ENCODE data around the gene DGKG.

Gene DGKG

DNA sequence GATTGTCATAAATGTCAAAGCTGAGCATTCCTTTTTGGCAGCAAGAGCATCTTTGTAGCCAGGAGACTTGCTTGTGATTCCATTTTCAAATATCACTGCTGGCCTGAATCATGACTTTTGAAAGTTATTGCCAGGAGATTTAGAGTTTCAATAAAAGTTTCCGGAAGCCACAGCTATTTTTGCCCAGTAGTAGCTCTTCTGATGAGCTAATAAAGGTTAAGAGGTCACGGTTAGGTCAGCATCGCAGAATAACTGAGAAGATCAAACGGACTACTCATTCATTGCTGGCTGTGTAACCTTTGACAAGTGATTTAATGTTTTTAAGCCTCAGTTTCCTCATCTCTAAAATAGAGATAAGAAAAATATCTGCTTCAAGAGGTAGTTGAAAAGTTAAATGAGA, 148.1 kb downstream of the DGKG start:
- DNase-seq = no peak

DNA sequence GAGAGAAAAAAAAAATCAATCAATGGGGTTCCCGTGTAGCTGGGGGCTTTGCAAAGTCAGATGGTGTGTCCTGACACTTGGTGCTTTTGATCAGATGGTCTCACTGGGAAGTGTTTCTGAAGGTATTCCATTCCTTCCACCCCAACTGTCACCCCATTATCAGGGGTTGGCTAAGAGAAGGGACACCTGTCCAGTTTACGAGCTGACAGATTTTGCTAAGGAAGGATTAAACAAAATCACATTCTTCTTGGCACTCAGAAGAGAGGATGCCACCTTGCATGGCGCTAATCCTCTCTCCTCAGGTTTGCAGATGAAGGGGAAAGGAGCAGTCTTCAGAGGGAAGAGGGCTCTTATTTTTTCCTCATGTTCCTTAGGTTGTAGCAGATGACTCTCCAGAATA, 149.4 kb downstream of the DGKG start:
- DNase-seq = no peak

DNA sequence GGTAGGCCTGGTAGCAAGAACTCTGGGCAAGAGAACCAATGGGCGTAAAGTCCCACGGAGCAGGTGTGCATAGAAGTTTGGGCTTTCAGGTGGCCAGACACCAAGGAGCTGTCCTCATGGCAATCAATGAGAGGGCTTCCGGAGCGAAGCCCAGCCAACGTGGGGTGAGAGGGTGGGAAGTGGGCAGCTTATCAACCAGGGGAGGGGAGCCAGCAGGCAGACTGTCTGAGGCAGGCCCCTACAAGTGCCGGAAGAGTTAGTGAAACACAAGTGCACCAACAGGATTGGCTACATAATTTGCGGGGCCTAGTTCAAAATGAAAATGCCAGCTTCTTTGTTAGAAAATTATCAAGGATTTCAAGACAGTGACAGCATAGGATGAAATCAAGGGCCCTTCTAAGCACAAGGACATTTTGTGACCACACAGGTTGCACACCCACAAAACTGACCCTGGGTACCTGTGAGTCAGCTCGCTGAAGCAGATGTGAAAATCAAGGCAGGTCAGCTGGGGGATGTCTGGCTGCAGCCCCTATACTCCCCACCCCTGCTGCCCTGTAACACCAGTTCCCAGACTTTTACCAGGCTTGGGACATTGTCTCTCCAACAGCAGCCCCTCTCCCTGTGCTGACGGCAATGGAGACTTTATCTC, 151.1 kb downstream of the DGKG start:
- no peak for DNase-seq

DNA sequence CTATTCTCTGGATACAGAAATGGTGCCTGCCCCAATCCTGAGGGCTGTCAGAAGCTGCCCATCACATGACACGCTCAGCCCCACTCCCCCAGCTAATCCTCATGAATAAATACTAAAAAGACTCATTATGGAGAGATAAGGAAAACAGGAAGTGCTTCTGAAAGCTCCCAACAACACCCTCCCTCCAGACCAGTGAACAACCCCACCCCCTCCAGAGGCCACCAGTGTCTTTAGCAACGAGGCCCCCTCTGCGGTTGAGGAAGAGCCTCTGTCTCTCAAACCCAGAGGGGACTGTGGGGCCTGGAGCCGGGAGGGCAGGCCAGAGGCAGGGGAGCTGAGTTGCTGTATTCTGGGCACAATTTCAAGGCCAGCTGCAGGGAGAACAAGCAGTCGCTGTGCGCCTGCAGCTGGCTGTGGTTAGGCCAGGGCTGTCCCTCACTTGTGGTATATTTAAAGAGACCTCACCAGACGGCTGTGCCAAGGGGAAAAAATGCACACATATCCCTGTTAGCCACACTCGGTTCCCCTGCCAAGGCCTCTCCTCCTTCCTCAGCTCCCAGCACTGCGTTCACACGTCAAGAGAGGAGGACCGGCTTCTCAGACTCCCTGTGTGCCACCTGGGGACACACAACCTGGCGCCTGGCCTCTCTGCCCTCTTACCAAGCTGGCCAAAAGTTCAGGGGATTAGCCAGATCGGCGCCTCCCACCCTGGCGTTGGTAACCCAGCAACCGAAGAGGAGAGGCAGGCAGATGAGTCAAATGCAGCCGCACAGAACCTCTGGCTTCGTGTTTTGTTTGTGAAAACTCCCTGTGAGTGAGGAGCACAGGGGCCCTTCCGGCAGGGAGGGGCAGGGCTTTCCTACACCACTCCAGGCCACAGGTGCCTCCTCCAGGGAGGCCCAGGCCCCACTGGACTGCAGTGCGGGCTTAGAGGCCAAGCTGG, 152.0 kb downstream of the DGKG start:
- DNase-seq = peak; percentile 47 to 96 (median 84)

DNA sequence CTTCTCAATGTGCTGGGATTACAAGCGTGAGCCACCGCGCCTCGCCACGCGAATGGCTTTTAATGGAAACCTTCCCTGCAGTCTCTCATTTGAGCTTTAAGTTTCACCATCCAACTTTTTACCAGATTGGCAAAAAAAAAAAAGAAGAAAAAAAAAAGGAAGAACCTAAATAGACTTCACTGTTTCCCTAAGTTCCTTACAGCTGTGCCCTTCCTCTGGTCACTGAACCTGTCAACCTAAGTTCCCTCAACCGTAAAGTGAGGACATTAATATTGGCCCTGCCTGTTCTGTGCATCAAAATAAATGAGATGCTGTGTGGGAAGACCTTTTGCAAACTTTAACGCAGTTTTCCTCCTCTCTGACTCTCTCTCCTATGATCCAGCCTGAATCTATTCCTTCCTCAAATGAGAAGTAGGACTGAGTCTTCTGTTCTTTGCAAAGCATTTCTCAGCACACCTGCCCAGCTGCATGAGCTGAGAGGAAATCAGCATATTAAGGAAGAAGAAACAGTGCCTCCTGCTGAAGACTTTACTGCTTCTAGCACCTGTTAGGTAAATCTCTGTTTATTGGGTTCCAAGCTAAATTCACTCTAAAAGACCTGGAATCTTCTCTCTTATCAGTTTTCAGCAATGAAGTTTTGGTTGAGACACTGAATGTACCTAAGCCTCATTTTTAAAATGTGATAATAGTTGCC, 153.6 kb downstream of the DGKG start:
- DNase-seq = no peak

DNA sequence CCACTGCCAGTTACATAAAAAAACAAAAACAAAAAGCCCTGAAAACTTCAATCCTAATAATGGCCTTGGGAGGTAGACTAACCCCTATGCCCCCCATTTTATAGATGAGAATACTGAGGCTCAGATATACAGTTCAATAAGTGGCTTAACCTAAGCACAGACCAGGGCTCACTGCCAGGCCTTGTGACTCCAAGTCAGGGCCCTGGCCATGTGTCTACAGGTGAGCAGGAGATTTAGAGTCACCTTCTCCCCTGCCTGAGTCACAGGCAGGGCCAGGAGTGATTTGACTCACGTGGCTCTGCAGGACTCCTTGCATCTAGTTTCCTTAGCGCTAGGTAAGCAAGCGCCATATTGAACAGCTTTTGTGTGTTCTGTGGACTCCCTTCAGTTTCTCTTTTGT, 154.5 kb downstream of the DGKG start:
- no peak for DNase-seq

DNA sequence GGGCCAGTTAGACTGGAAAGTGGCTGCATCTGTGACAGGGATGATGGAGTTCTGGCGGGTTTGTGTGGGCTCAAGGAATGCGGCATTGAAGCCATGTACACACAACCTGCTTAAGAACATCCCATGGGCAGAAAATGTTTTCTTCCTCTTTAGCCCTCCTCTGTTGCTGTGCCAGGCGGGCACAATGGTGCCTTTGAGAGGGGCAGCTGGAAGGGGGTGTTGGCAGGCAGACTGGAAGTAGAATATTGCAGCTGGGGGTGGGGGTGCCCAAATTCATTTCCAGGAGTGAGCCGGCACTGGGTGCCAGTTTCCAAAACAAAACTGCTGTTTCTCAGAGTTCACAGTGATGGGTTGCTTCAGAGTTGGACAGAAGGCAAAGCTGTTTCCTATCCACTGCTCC, 161.3 kb downstream of the DGKG start:
- DNase-seq = peak in 55 of 56 donors; percentile 15 to 92 (median 74)

DNA sequence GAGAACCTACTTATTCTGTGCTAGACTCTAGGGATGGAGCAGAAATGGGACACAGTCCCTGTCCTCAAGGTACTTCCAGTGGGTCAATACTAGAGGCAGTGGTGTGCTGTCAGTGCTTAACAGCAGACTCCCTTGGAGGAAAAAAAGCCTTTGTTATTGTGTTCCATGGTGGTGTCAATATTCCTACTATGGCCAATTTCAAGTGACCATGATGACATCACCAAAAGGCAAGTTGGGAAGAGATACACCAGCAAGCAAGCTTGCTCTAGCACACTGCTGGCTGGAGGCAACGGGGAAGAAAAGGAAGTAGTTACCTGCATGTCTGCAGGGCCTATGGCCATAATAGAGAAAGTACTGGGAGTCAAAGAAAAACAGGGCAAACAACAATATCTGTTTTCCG, 163.6 kb downstream of the DGKG start:
- DNase-seq = no peak

DNA sequence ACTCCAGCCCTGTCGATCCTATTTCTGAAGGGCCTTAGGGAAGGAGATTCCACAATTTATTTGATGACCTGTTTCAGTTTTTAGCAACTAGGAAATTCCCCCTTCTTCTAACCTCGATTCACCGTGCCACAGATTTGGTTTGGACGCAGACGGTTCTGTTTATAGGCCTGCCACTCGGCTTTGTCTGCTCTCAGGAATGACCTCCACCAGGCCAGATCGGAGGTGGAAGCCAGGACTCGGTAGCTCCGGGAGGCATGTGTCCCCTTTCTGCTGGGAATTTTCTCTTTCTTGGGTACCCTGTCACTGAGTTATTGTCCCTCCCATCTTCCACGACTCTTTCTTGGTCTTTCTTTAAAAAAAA, 167.6 kb downstream of the DGKG start:
- no peak for DNase-seq

DNA sequence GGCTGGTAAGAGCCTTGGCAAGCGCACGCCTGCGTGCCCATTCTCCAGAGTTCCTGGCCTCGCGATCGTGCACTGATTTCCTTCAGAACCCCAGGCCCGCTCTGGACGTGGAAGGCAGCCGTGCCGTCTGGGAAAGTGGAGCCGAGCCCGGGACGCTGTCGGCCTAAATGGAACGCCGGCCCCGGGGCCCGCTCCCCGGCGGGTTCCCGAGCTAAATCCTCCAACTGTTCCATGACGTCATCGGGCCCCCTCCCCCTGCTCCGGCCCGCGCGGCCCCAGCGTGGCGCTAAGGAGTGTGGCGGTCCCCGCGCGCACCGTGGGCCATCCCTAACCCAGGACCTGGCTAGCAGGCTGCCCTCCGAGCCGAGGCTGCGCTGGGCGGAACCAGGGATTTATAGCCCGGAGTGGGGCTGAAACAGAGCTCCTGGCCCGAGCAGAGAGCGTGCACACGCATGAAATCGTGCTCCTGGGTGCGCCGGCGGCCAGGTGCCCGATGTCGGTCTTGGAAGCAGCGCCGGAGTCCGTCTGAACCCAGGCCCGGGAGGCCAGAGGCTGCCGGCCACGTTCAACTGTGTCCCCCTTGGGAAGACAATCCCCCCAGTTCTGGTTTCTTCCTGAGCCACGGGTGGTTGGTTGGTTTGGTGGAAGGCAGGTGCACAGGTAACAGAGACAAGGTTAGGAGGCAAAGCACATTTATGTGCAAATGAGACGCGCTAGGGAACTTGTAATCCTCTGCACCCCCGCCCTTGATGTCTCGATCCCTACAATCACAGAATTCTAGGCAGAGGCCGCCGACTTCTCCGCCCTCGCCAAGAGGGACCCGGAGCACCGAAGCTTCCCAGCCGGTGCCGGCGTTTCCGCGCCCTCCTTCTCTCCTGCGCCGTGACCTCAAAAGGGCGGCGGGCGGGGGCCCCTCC, 168.2 kb downstream of the DGKG start:
- DNase-seq = peak in 3 of 56 donors; percentile 6 to 24 (median 10)

DNA sequence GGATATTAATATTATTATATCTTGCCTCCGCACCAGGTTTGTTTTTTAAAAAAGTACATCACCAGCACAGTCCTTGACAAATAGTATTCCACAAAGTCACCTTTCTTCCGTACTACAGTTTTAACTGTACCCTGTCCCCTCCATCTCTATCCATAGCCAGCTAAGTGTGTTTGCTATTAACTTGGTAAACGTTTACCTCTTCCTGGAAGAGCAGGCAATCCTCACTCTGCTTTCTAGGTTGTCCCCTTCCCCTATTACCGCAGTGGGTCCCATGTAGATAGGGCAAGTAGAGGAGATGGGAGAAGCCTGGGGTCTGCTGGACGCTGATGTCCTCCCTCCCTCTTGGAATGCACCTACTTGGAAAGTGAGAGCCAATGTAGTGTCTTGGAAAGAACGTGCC, 169.2 kb downstream of the DGKG start:
- DNase-seq = no peak

DNA sequence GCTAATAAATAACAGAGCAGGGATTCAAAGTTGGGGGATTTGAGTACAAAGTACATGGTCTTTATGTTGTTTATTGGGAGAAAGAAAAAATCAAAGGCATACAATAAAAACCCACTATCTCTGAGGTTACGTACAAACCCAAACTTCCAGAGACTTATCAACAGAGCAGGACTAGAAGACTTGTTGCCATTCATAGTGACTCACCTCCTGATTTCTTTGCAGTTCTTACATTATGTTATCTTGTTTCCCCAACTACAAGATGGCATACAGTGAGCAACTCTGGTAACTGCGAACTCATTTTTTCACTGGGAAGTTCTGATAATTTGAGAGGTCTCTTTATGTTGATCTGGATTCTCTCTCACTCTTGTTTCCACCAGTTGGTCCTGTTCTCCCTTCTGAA, 172.5 kb downstream of the DGKG start:
- DNase-seq = no peak

DNA sequence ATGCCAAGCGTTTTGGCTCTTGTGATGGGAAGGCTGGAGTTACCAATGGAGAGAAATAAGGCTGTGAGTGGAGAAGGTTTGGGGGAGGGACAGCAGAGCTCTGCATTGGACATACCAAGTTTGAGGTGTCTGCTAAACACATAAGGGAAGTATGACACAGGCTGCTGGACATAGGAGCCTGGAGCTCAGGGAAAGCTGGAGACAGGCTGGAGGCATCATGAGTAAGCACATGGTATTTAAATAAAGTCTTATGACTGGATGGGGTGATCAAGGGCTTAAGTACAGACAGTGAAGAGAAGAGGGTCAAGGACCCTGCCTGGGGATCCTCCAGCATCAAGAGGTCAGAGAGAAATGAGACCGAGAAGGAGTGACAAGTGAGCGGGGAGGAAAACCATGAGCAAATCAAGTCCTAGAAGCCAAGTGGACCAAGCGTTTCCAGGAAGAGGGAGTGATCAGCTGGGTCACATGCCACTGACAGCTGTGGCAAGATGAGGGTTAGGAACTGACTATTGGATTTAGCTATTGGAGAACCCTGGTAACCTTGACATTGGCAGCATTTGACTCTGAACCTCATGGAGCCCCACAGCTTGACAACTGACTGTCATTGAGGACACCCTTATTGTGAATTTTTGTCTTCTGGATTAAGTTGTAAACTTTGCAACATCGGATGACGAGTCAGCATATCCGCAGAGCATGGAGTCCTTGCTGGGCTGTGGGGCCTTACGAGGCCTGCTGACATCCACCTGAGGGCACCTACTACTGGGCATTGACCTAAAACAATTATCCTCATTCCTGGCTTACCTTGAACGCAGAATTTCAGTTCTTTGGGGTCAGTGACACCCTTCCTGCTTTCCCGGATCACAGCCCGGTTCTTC, 174.4 kb downstream of the DGKG start:
- no peak for DNase-seq

DNA sequence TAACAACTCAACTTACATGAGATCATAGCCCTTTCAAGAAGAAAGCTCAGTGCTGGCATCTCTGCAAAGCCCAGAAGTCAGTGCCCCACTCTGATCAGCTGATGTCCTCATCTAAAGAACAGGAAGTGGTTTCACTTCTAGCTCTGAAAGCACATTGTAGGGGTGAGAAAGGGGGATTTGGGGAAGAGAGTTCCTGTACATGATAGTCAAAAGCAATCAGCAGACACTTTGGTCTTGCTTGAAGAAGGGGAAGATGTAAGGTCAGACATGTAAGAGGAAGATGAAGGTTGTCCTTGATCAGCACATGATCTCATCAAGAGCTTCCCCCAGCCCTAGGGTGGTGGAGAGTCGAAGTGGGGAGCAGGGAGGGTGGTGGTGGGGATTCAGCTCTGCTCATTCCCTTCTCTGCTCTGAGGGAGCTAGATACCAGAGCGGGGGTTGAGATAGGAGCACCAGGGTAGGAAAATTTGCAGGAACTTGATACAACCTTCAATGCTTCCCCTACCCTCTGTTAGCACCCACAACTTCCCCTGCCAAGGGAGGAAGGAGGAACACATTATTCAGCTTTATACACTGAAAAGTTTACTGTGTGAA, 176.7 kb downstream of the DGKG start:
- DNase-seq = peak in 1 of 56 donors; percentile 40

DNA sequence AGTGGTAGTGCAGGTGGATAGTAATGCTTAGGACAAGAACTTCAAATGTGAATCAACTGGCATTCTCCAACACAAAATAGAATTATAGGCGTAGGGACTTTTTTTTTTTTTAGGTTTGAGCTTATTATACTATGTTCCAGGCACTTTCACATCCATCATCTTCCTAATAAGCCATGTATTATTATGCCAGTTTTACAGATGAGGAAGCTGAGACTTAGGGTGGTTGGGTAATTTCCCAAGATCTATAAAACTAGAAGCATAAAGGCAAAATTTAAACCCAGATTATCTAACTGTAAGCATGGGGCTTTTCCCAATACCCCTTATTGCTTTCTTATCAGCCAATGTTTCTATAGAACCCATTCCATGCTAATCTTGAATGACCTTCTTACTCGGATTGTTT, 178.0 kb downstream of the DGKG start:
- no peak for DNase-seq

DNA sequence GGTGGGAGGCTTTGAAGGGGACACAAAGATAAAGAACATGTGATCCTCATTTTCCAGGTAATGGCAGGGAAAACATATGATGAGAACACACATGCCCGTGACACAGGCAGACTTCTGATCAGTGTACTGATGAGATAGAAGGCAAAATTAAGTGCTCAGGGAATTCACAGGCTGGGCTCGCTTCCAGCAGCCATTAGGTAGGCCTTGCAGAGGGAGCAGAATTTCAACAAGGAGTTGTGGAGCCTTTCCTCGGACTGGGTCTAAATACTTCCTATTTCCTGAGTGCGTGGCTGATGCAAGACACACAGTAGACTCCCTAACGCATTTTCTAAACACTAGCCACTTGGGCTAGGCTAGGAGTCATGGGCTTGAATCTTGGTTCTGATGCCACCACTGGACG, 179.2 kb downstream of the DGKG start:
- DNase-seq = no peak

DNA sequence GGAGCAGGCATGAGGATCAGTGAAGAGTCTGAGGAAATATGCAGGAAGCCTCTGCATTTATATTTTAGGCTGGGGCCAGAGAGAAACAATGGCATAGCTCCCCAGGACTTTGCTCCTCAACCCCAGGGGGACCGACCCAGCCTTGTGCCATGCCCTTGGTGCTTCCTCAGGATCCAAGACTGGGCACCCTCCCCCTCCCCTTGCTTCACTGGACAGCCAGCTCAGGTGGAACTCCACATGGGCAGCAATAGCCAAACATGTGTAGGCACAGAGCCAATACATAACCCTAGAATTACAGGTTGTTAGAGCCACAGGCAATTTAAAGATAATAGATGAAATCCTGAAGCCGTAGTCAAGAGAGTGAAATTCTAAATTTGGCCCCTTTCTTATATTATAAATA, 180.1 kb downstream of the DGKG start:
- DNase-seq = no peak

DNA sequence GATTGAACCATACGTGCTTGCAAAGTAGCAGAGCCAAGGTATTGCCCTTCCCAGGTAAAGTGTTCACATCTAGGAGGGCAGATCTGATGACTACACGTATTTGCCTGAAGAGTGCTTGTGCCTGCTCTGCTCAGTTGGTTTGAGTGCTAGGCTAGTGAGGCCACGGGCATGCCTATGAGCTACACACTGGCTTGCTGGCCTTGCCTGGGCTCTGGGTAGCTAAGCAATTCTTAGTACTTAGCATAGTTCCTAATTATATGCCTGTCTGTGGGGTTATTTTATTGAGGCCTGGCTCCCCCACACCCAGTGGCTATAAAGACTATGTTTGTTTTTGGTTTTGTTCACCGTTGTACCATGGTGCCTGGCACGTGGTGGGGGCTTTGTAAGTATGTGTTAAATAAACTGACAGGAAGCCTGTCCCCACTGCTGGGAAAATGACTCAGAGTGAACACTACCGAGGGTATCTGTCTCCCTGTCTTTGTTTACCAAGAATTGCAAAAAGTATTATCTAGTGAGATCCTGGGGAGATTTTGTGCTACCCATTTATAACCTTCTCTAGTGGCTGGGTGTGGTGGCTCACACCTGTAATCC, 181.0 kb downstream of the DGKG start:
- DNase-seq = no peak

DNA sequence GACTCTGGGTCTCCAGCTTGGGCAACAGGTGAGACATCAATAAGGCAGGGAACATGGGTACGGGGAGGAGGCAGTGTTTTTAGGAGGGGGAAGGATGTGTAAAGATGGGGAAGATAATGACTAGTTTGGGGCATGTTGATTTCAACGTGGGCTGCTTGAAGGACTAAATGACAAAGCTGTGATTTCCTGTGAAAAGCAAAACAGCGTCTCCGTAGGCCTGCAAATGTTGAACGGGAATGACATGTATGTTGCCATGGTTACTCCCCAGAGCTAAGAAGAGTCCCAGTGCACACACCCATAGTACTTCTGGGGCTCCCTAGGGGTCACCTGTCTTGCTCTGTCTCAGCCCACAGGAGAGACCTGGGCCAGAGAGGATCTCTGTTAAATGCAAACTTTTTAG, 181.9 kb downstream of the DGKG start:
- DNase-seq = peak in 2 of 56 donors; percentile 11 to 13
